ENCODE results near the gene C2orf72.
"Not testable (repeated sequence)": the region's sequence is repeated elsewhere in the genome, so short reads cannot be mapped to it uniquely, and the experiment has no call there.

Gene C2orf72

DNA sequence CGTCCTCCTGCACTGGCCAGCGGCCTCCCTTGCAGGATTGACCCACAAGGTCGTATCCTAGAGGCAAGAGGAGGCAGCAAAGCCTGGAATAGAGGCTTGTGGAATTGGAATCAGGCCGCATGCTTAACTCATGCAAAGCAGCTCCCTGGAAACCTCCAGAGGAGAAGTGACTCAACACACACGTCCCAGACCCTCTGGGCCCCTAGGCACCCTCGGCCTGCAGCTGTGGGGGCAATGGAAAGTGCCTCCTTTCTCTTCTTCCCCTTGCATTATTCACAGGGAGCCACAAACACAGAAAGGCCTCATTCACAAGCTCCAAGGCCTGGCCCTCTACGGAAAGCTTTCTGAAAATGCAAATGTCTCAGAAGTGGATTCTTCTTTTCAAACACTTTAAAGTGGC is 21.8 kb upstream of the C2orf72 start:
- DNase-seq, result no peak

DNA sequence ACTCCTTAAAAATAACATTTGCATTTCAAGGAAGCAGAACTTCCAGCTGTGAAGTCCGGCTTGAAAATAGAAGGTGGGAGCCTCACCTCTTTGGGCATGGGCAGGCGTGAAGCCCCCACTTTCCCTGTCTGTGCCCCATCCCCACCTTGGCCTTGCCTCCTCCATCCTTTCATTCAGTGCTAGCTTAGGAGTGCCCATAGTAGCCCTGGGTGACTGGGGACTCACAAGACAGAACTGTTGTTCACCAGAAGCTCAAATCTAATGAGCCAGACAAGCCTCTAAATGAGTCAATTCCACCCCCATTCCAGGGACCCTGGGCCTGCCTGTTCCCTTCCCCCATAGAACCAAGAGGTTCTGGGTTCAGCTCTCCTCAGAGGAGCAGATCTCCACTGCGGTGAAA is 21.4 kb upstream of the C2orf72 start:
- DNase-seq, result no peak

GRCh38 chr2:231016566-231017230 is 20.6 kb upstream of the C2orf72 start:
- no peak for DNase-seq

DNA sequence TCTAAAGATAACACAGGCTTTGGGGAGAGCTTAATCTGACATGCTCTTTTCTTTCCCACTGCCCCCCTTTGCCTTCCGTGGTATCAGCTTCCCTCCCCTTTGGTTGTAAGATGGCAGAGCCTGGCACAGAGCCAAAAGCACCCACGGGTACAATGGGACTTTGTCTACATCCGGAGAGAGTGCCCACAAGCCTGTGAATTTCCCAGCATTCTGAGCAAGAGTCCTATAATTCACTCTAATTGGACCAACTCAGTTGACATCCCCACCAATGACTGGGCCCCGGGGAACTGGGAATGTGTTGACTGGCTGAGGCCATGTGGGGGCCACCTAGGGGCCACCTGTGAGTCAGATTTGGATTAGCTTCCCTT is 20.1 kb upstream of the C2orf72 start:
- no peak for DNase-seq

DNA sequence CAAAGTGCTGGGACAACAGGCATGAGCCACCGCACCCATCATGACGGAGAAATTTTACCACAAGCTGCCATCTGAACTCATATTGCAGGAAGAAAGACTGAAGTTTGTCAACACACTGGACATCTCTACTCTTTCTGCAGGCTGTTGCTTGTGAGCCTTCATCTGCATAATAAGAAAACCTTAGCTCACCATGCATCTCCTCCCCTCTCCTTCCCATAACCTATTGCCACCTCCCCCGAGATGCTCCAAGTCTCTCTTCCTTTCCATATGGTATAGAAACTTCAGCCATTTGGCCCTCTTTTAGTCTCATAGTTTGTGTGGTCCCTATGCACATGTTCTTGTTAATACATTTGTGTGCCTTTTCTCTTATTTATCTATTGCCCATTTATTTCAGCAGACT is 19.1 kb upstream of the C2orf72 start:
- DNase-seq, result no peak

DNA sequence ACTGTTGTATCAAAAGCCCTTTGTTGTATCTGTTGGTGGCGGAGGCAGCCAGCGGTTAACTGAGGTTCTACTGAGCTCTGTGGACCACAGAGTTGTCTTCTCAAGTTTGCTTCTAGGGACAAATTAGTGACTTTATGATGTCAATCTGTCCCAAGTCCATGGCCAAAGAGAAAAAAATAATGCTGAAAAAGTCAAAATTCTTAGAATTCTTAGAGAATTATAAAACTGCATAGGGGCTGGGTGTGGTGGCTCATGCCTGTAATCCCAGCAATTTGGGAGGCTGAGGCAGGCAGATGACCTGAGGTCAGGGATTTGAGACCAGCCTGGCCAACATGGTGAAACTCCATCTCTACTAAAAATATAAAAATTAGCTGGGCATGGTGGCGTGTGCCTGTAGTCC is 12.3 kb upstream of the C2orf72 start:
- not testable (repeated sequence) for DNase-seq

DNA sequence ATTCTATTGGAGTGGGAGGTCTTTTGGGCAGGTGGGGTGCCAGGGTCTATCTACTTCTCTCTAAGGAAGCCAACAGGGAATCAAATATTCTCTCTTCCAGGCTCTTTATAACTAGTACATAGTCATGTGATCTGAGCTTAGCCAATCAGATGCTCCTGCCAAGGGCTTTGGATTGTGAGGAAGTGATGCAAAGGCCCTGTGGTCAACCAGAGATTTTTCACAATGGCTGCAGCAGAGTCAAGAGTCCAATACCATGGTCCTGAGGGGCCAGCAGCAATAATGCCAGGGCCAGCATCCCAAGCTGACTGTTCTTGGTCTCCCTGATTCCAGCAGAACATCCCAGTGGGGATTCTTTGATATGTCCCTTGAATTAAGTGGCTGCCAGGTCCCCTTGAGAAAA is 8.4 kb upstream of the C2orf72 start:
- no peak for DNase-seq

DNA sequence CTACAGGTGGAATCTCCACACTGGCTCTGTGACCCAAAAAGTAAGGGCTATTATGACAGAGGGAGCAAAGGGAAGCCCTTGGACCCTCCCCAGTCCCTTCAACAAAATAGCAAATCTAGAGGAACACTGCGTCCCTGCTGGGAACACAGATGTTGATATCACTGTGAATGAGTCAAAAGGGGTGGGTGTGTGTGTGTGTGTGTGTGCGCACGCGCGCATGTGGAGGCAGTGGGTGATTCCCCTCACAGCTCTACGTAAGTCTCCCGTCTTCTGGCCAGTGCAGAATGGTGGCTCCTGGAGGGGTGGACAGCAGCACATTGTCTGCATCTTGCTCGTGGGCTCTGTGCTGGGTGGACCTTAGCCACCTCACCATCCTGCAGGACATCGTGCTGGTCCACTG is 7.8 kb upstream of the C2orf72 start:
- no peak for DNase-seq

- DNase-seq, result no peak
These were observed 6.6 kb upstream of the C2orf72 start for GRCh38 chr2:231030725-231031124.

DNA sequence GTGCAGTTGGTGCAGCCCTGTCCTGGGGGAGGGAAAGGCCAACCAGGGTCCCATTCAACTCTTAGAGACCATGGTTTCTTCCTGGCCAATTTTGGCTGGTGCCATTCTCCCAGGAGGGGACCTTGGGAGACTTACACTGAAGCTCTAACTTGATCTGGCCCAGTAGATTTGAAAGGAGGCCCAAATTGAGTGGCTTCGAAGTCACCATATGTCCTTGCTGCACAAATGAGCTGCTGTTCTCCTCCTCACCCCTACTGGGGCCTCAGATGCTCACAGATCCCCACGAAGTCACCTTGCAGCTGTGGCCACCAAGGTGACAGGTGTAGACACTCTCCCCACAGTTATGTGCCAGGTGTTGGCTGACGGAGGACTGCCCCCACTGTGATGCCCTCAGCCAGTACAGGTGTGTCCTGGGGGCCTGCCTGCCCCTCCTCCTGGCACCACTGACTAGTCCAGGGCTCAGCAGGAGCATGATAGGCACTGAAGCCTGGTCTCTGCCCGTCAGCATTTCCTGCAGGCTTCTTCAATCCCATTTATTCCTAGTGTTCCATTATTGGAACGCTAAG is 4.7 kb upstream of the C2orf72 start:
- no peak for DNase-seq

GRCh38 chr2:231033147-231034132 is 3.9 kb upstream of the C2orf72 start:
- DNase-seq, result no peak

- no peak for DNase-seq
These were observed 2.9 kb upstream of the C2orf72 start for GRCh38 chr2:231034291-231034882.

DNA sequence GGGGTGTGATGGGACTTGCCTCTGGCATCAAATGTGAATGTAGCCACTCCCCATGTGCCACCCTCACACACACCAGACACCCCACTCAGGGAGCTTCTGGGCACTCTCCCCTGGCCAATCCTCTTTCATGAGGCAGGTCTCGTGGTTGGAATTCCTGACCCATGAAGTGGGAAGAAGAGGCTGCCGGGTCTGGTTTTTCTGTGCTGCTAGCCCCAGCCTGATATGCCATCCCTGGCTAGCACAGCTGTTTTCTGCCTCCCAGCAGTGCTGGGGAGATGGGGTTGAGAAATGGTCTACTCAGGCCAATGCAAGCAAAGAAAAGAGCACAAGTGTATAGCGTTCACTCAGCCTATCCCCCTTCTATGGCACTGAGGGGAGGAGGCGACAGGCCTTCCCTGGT is 1.2 kb upstream of the C2orf72 start:
- DNase-seq, result no peak

- DNase-seq, result no peak
These were observed 681 bp upstream of the C2orf72 start for GRCh38 chr2:231036578-231037106.

GRCh38 chr2:231037731-231038482 is 584 bp downstream of the C2orf72 start:
- no peak for DNase-seq

DNA sequence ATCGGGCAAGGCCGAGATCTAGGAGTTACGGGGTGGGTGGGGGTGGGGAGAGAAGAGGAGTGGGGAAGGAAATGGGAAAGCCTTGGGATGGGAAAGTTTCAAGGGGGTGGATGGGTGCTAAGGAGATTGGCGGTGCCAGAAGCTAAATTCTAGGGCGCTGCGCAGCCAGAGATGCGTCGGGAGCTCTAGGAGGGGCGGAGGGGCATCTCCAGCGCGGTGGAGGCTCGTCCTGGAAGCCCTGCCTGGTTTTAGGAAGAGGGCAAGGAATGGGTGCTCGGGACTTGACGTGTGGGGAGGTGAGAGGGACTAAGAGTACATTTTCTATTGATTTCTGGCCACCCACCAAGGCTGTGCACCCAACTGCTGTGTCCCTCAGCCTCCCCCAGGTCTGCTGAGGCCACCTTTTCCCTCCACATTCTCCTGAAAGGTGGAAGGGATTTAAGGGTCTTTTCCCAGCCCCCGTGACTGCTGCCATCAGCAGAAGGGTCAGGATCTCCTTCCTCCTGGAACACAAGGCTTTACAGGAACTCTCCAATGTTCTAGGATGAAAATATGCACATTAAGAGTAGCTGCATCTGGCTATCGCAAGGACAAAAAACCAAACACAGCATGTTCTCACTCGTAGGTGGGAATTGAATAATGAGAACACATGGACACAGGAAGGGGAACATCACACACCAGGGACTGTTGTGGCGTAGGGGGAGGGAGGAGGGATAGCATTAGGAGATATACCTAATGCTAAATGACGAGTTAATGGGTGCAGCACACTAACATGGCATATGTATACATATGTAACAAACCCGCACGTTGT is 1.4 kb downstream of the C2orf72 start:
- DNase-seq, result no peak

DNA sequence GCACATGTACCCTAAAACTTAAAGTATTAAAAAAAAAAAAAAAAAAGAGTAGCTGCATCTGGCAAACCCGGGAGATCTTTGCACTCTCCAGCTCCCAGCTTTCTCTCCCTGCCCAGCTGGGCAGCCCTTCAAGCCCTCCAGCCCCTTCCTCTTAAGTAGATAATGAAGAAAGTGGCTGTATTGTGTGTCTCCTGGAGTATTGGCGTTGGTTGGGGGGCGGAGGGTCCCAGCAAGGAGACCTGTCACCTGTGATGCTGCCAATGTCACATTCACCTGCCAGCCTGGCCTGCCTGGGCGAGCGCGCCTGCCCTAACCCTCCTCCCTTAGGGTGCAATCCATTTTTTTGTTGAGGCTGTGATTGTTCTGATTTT is 2.0 kb downstream of the C2orf72 start:
- DNase-seq, result no peak

- DNase-seq, result no peak
These were observed 2.6 kb downstream of the C2orf72 start for GRCh38 chr2:231039821-231040364.

- DNase-seq, result no peak
These were observed 3.9 kb downstream of the C2orf72 start for GRCh38 chr2:231041061-231041689.

GRCh38 chr2:231043796-231044195 is 6.5 kb downstream of the C2orf72 start:
- DNase-seq, result no peak

DNA sequence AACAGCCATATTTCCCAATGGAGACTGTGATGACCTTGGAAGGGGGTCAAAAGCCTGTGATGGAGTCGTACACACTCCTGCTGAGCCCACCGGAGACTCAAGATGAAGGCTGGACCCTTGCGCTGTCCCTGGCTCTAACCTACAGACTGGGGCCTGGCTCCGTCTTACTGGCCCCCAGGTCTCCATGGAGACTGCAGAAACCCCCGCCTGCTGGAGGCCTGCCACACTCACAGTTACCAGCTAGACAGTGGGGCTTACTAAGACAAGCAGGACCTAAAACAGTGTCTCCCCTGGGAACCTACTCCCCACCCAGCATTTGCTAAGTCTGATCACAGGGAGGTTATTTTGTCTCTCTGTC is 9.6 kb downstream of the C2orf72 start:
- no peak for DNase-seq
